Measurements from ENCODE around the gene ZNRF3. TPM values are rescaled to one million over a fixed set of nuclear protein-coding genes. Genes with fewer than 3 reads are reported as not detected.

Gene ZNRF3
- total and polyA plus RNA-seq, 2 experiments from 2014 or later: 11.1 to 32.2 TPM

GRCh38 chr22:28953403-28953802 lies 70.0 kb downstream of the ZNRF3 start:
- Histone ChIP-seq H3K4me1 (ENCODE audit: insufficient read depth) (peaks cover 32% of the 10 kb centered on the region), H3K4me3 (no peak overlapping the region), H4K20me1 (replicated peaks; ENCODE audit: insufficient read depth) (peaks cover 7% of the 10 kb centered on the region), H3K9me2 (ENCODE audit: insufficient read depth) (peaks cover 3% of the 10 kb centered on the region; the same call in 1 of the 2 replicates), H3K4me2 (no peak overlapping the region), H2AFZ (no peak overlapping the region), H3F3A (replicated peaks; ENCODE audit: low read depth) (no peaks in the 10 kb centered on the region), H3K36me3 (ENCODE audit: insufficient read depth) (no peaks in the 10 kb centered on the region; the same call in 1 of the 2 replicates), H3K27me3 (ENCODE audit: insufficient read depth) (no peaks in the 10 kb centered on the region), H3K27ac (ENCODE audit: low read depth) (no peak overlapping the region), H3K79me2 (replicated peaks; ENCODE audit: insufficient read depth) (peaks cover 100% of the 10 kb centered on the region)
- Mint-ChIP-seq H3K27ac (no peak overlapping the region), H3K4me1 (peaks cover 45% of the 10 kb centered on the region), H3K4me3 (no peak overlapping the region), H3K27me3 (ENCODE audit: insufficient read depth, low read depth, poor library complexity) (no peaks in the 10 kb centered on the region), H3K36me3 (ENCODE audit: low read depth) (peaks cover 7% of the 10 kb centered on the region), H3K9me3 (no peaks in the 10 kb centered on the region; the same call in 2 of the 3 replicates)
- ATAC-seq (no peak), DNase-seq (ENCODE audit: low spot score) (no peak)
- TF ChIP-seq, protein P1, sequence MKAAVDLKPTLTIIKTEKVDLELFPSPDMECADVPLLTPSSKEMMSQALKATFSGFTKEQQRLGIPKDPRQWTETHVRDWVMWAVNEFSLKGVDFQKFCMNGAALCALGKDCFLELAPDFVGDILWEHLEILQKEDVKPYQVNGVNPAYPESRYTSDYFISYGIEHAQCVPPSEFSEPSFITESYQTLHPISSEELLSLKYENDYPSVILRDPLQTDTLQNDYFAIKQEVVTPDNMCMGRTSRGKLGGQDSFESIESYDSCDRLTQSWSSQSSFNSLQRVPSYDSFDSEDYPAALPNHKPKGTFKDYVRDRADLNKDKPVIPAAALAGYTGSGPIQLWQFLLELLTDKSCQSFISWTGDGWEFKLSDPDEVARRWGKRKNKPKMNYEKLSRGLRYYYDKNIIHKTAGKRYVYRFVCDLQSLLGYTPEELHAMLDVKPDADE (IDR thresholded peaks at IDR 0.05): no peak
- TF ChIP-seq EZH2phosphoT487 (IDR thresholded peaks at IDR 0.05; ENCODE audit: unreplicated experiment) (no peak), STAT1 (IDR thresholded peaks at IDR 0.05; ENCODE audit: unreplicated experiment) (no peak), EZH2 (IDR thresholded peaks at IDR 0.05; ENCODE audit: low read depth, unreplicated experiment) (no peak), ZNF462 (CRISPR knock-in tag; IDR thresholded peaks at IDR 0.05) (no peak), JUNB (IDR thresholded peaks at IDR 0.05; ENCODE audit: unreplicated experiment) (no peak), ZNF114 (CRISPR knock-in tag; IDR thresholded peaks at IDR 0.05) (no peak)
- TF ChIP-seq, protein P2, sequence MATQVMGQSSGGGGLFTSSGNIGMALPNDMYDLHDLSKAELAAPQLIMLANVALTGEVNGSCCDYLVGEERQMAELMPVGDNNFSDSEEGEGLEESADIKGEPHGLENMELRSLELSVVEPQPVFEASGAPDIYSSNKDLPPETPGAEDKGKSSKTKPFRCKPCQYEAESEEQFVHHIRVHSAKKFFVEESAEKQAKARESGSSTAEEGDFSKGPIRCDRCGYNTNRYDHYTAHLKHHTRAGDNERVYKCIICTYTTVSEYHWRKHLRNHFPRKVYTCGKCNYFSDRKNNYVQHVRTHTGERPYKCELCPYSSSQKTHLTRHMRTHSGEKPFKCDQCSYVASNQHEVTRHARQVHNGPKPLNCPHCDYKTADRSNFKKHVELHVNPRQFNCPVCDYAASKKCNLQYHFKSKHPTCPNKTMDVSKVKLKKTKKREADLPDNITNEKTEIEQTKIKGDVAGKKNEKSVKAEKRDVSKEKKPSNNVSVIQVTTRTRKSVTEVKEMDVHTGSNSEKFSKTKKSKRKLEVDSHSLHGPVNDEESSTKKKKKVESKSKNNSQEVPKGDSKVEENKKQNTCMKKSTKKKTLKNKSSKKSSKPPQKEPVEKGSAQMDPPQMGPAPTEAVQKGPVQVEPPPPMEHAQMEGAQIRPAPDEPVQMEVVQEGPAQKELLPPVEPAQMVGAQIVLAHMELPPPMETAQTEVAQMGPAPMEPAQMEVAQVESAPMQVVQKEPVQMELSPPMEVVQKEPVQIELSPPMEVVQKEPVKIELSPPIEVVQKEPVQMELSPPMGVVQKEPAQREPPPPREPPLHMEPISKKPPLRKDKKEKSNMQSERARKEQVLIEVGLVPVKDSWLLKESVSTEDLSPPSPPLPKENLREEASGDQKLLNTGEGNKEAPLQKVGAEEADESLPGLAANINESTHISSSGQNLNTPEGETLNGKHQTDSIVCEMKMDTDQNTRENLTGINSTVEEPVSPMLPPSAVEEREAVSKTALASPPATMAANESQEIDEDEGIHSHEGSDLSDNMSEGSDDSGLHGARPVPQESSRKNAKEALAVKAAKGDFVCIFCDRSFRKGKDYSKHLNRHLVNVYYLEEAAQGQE (IDR thresholded peaks at IDR 0.05; ENCODE audit: unreplicated experiment): no peak
